HL-60 (cell line): ENCODE results near the gene RAB11FIP3.
A peak's percentile ranks its signal among the peaks of the same experiment; 100 is the strongest.

Experiments
- DNase-seq, 2 experiments: peaks; one replicate each; pipeline ENCODE4 v3.0.0-alpha.2; 2010 to 2020; ENCODE audit warnings: low read depth in 1 of 2, low spot score in 1 of 2
- H3K27ac ChIP-seq: fragments of 250-450 bp; sonication (Bioruptor Pico); replicated peaks from 2 replicates; pipeline ENCODE4 v1.5.1; 2020; ENCODE audit warnings: mild to moderate bottlenecking, moderate library complexity
- H3K27me3 ChIP-seq: fragments of 250-450 bp; sonication (Bioruptor Pico); 2 replicates; pipeline ENCODE4 v1.5.1; 2021; ENCODE audit warnings: mild to moderate bottlenecking, moderate library complexity; ENCODE audit not compliant: insufficient read depth, poor library complexity, severe bottlenecking
- H3K4me3 ChIP-seq: replicated peaks from 2 replicates; pipeline ENCODE4 v1.5.1; 2011; ENCODE audit warnings: mild to moderate bottlenecking, control low read depth, low read length; ENCODE audit not compliant: insufficient read depth
- GABPA ChIP-seq: IDR thresholded peaks from 2 replicates; pipeline ENCODE4 v1.6.1; 2012; ENCODE audit warnings: low read depth
- POLR2AphosphoS5 ChIP-seq: IDR thresholded peaks from 2 replicates; pipeline ENCODE4 v1.6.1; 2012; ENCODE audit warnings: low read depth
- SPI1 ChIP-seq: IDR thresholded peaks from 2 replicates; pipeline ENCODE4 v1.6.1; 2012; ENCODE audit warnings: low read depth, mild to moderate bottlenecking, borderline replicate concordance
- TF ChIP-seq, protein P1 (sequence below): IDR thresholded peaks from 2 replicates; pipeline ENCODE4 v1.6.1; 2012; ENCODE audit warnings: low read depth; ENCODE audit not compliant: insufficient replicate concordance
- TF ChIP-seq, protein P2 (sequence below): IDR thresholded peaks from one replicate; pipeline ENCODE4 v1.5.1; 2011; ENCODE audit warnings: low read length, control low read depth, inconsistent platforms; ENCODE audit not compliant: insufficient read depth

The RAB11FIP3 gene

DNA sequence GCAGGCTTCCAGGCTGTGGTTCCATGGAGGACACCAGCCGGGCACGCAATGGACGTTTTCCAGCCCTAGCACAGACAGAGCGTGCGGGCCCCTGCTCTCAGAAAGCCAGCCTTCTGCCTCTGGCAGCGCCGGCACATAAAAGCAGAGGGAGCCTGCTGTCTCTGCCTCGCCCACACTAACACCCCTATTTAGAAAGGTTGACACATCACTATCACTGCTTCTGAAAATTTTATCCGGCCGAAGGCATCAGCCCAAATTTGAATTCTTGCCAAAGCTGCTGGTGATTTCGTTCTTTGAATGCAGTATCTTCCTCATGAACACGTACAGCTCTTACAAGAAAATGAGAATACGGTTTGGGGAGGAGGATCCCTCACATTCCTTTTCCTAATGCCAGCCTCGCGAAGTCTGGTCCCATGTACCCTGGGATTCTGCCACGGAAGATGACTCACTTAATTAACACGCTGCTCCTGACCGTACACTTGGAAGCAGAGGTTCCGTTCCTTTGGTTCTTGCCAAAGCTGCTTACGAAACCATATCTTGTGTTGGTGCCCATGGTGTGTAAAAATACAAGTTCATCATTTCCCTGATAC lies 1.3 kb upstream of the RAB11FIP3 start:
- TF ChIP-seq GABPA: no peak
- TF ChIP-seq, protein P1, sequence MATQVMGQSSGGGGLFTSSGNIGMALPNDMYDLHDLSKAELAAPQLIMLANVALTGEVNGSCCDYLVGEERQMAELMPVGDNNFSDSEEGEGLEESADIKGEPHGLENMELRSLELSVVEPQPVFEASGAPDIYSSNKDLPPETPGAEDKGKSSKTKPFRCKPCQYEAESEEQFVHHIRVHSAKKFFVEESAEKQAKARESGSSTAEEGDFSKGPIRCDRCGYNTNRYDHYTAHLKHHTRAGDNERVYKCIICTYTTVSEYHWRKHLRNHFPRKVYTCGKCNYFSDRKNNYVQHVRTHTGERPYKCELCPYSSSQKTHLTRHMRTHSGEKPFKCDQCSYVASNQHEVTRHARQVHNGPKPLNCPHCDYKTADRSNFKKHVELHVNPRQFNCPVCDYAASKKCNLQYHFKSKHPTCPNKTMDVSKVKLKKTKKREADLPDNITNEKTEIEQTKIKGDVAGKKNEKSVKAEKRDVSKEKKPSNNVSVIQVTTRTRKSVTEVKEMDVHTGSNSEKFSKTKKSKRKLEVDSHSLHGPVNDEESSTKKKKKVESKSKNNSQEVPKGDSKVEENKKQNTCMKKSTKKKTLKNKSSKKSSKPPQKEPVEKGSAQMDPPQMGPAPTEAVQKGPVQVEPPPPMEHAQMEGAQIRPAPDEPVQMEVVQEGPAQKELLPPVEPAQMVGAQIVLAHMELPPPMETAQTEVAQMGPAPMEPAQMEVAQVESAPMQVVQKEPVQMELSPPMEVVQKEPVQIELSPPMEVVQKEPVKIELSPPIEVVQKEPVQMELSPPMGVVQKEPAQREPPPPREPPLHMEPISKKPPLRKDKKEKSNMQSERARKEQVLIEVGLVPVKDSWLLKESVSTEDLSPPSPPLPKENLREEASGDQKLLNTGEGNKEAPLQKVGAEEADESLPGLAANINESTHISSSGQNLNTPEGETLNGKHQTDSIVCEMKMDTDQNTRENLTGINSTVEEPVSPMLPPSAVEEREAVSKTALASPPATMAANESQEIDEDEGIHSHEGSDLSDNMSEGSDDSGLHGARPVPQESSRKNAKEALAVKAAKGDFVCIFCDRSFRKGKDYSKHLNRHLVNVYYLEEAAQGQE: no peak
- no peak for TF ChIP-seq SPI1
- no peak for TF ChIP-seq POLR2AphosphoS5
- TF ChIP-seq, protein P2, sequence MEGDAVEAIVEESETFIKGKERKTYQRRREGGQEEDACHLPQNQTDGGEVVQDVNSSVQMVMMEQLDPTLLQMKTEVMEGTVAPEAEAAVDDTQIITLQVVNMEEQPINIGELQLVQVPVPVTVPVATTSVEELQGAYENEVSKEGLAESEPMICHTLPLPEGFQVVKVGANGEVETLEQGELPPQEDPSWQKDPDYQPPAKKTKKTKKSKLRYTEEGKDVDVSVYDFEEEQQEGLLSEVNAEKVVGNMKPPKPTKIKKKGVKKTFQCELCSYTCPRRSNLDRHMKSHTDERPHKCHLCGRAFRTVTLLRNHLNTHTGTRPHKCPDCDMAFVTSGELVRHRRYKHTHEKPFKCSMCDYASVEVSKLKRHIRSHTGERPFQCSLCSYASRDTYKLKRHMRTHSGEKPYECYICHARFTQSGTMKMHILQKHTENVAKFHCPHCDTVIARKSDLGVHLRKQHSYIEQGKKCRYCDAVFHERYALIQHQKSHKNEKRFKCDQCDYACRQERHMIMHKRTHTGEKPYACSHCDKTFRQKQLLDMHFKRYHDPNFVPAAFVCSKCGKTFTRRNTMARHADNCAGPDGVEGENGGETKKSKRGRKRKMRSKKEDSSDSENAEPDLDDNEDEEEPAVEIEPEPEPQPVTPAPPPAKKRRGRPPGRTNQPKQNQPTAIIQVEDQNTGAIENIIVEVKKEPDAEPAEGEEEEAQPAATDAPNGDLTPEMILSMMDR: no peak
- Histone ChIP-seq H3K4me3 (no peak overlapping the region), H3K27me3 (peaks cover 11% of the 10 kb centered on the region), H3K27ac (no peak overlapping the region)
- DNase-seq: peak; percentile 24 to 82

DNA sequence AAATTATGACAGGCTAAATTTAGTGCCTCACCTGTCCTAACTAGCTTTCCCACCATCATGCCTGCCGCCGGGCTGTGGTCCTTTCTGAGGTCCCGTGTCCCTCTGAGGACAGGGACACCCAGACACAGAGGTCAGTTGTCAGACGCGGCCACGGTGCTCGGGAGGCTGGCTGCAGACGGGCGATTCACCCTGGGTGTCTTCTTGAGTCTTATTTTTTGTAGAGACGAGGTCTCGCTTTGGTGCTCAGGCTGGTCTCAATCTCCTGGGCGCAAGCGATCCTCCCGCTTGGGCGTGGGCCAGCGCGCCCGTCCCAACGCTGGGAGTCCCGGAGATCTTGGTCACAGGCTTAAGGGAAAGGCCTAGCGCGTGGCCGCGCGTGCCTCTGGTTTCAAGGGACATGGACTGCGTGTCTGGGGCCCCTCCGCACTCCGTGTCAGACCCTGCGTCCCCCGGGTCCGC lies 797 bp upstream of the RAB11FIP3 start:
- Histone ChIP-seq H3K27me3 (peaks cover 11% of the 10 kb centered on the region), H3K27ac (no peak overlapping the region), H3K4me3 (peak overlapping the region; percentile 60)
- TF ChIP-seq, protein P2: no peak
- TF ChIP-seq GABPA (no peak), POLR2AphosphoS5 (no peak), SPI1 (no peak)
- TF ChIP-seq, protein P1: no peak
- DNase-seq: no peak

DNA sequence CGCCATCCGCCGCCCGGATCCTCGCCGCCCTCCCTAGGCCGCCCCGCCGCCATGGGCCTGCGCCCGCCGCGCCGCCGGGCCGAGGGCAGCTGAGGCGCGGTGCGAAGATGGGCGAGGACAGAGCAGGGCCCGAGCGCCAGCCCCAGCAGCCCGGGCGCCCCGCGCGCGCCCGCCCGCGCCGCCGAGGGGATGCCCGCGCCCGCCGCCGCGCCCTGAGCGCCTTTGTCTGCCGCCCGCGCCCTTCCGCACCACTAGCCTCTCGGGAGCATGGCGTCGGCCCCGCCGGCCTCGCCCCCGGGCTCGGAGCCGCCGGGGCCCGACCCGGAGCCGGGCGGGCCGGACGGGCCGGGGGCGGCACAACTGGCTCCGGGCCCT lies 278 bp downstream of the RAB11FIP3 start:
- peaks cover 11% of the 10 kb centered on the region for H3K27me3 ChIP-seq
- H3K4me3 ChIP-seq: peak overlapping the region; percentile 60
- TF ChIP-seq POLR2AphosphoS5: no peak
- TF ChIP-seq GABPA: no peak
- no peak for TF ChIP-seq SPI1
- TF ChIP-seq, protein P2: no peak
- TF ChIP-seq, protein P1: no peak
- DNase-seq: no peak
- no peak overlapping the region for H3K27ac ChIP-seq
